CD14-positive monocyte (primary cell): ENCODE data around the gene NOP14. TPM values are rescaled to one million over a fixed set of nuclear protein-coding genes. Genes with fewer than 3 reads are reported as not detected.
A peak's percentile ranks its signal among the peaks of the same experiment; 100 is the strongest.

Source experiments
- DNase-seq, 3 donors: peaks; one replicate each; pipeline ENCODE4 v3.0.0-alpha.2; 2011 to 2022
- H2AFZ ChIP-seq: 2 replicates; pipeline ENCODE4 v1.6.0; 2012; ENCODE audit warnings: mild to moderate bottlenecking, low read depth, low read length, inconsistent platforms; ENCODE audit not compliant: insufficient read depth, poor library complexity, severe bottlenecking
- H3K27ac ChIP-seq, 2 donors: 1 replicate in 1 of 2; 2 replicates in 1 of 2; pipeline ENCODE4 v1.5.1; 2012 to 2013; ENCODE audit warnings: low read length in 2 of 2, control low read depth in 1 of 2, inconsistent platforms in 1 of 2, low read depth in 1 of 2, mild to moderate bottlenecking in 1 of 2
- H3K27me3 ChIP-seq, 2 donors: one replicate each; pipeline versions ENCODE4 v1.6.0 to v1.6.1; 2011 to 2013; ENCODE audit warnings: low read length in 2 of 2; ENCODE audit not compliant: control insufficient read depth in 2 of 2, insufficient read depth in 2 of 2
- H3K36me3 ChIP-seq, 2 donors: replicated peaks in 1 of 2; 1 replicate in 1 of 2; 2 replicates in 1 of 2; pipeline versions ENCODE4 v1.5.1 to v1.6.1; 2012 to 2013; ENCODE audit warnings: low read length in 2 of 2, control low read depth in 1 of 2, inconsistent platforms in 1 of 2, mild to moderate bottlenecking in 1 of 2; ENCODE audit not compliant: insufficient read depth in 2 of 2, control insufficient read depth in 1 of 2
- H3K4me1 ChIP-seq, 2 donors: 1 replicate in 1 of 2; 2 replicates in 1 of 2; pipeline versions ENCODE4 v1.5.1 to v1.6.1; 2012 to 2013; ENCODE audit warnings: low read length in 2 of 2, control low read depth in 1 of 2, inconsistent platforms in 1 of 2, mild to moderate bottlenecking in 1 of 2, moderate library complexity in 1 of 2; ENCODE audit not compliant: insufficient read depth in 2 of 2, control insufficient read depth in 1 of 2
- H3K4me2 ChIP-seq: replicated peaks from 2 replicates; pipeline ENCODE3; 2012; ENCODE audit warnings: low read length, moderate library complexity, mild to moderate bottlenecking; ENCODE audit not compliant: poor library complexity, severe bottlenecking; ENCODE audit errors: extremely low read depth
- H3K4me3 ChIP-seq, 3 experiments: fragments of 200-600 bp in 1 of 3; sonication (generic) in 1 of 3; replicated peaks in 1 of 3; 1 replicate in 2 of 3; 2 replicates in 1 of 3; pipeline ENCODE4 v1.5.1; 2011 to 2013; ENCODE audit warnings: low read length in 3 of 3, mild to moderate bottlenecking in 3 of 3, control low read depth in 2 of 3, low read depth in 2 of 3, inconsistent platforms in 1 of 3, moderate library complexity in 1 of 3
- H3K79me2 ChIP-seq: 2 replicates; pipeline ENCODE4 v1.6.0; 2012; ENCODE audit warnings: mild to moderate bottlenecking, control low read depth, inconsistent platforms, low read length, moderate library complexity; ENCODE audit not compliant: insufficient read depth
- H3K9ac ChIP-seq: 2 replicates; pipeline ENCODE4 v1.6.0; 2017; ENCODE audit warnings: low read length, mild to moderate bottlenecking; ENCODE audit not compliant: insufficient read depth, poor library complexity, severe bottlenecking
- H3K9me3 ChIP-seq, 2 donors: replicated peaks in 1 of 2; 1 replicate in 1 of 2; 2 replicates in 1 of 2; pipeline versions ENCODE4 v1.5.1 to v1.6.1; 2012 to 2013; ENCODE audit warnings: low read length in 2 of 2, control low read depth in 1 of 2; ENCODE audit not compliant: control insufficient read depth in 1 of 2, insufficient read depth in 1 of 2
- H4K20me1 ChIP-seq: 2 replicates; pipeline ENCODE4 v1.6.0; 2012; ENCODE audit warnings: mild to moderate bottlenecking, low read length, control low read depth, moderate library complexity; ENCODE audit not compliant: insufficient read depth
- H3K27ac Mint-ChIP-seq, 7 donors: one replicate each; pipeline ENCODE4 v1.8.0; 2020; ENCODE audit warnings: mild to moderate bottlenecking in 7 of 7, mixed read lengths in 7 of 7, moderate library complexity in 6 of 7, inconsistent platforms in 2 of 7
- H3K27me3 Mint-ChIP-seq, 3 donors: one replicate each; pipeline ENCODE4 v1.8.0; 2021 to 2022; ENCODE audit warnings: low read depth in 3 of 3, mild to moderate bottlenecking in 3 of 3, mixed read lengths in 3 of 3, moderate library complexity in 3 of 3, inconsistent platforms in 1 of 3
- H3K36me3 Mint-ChIP-seq, 2 donors: one replicate each; pipeline ENCODE4 v1.8.0; 2020; ENCODE audit warnings: mixed read lengths in 2 of 2, inconsistent platforms in 1 of 2, mild to moderate bottlenecking in 1 of 2
- H3K4me1 Mint-ChIP-seq: one replicate; pipeline ENCODE4 v1.8.0; 2020; ENCODE audit warnings: mild to moderate bottlenecking, mixed read lengths
- H3K4me3 Mint-ChIP-seq, 2 donors: one replicate each; pipeline ENCODE4 v1.8.0; 2020; ENCODE audit warnings: mild to moderate bottlenecking in 2 of 2, mixed read lengths in 2 of 2, moderate library complexity in 1 of 2
- H3K9me3 Mint-ChIP-seq, 7 donors: one replicate each; pipeline ENCODE4 v1.8.0; 2020 to 2022; ENCODE audit warnings: mixed read lengths in 7 of 7, mild to moderate bottlenecking in 6 of 7, moderate library complexity in 6 of 7, inconsistent platforms in 2 of 7
- CTCF ChIP-seq: fragments of 200-600 bp; IDR thresholded peaks from one replicate; pipeline ENCODE4 v1.8.0; 2022; ENCODE audit warnings: antibody characterized with exemption, mild to moderate bottlenecking
- WGBS: methylation state at CpG from one replicate; pipeline ENCODE4 v1.1.5; 2013; ENCODE audit warnings: missing lambda C conversion rate; ENCODE audit not compliant: insufficient coverage; 5-methylcytosine and 5-hydroxymethylcytosine counted together
- intact Hi-C, 2 donors: fragments of 100-400 bp; cut with micrococcal nuclease; formaldehyde crosslinking; loops; one replicate each; pipeline versions ENCODE4 v1.15.0 to v1.15.1; 2023
- polyA plus RNA-seq, 3 donors: library from polyadenylated mRNA; depleted of rRNA in 1 of 3; unstranded in 2 of 3; stranded (reverse) in 1 of 3; fragments of 300-500 nt in 2 of 3; fragments of >200 nt in 1 of 3; fragmentation: Illumina TruSeq in 2 of 3; gene quantifications; 1 replicate in 2 of 3; 2 replicates in 1 of 3; pipeline ENCODE4 v1.2.3, GENCODE V29; 2012 to 2021

Gene NOP14
- polyA plus RNA-seq, 3 donors = 3.9 to 6.2 (median 4.3) TPM

- Histone ChIP-seq H3K27ac (no peak overlapping the region), H3K4me3 (no peak overlapping the region), H3K4me1 (peaks cover 23 to 24% of the 10 kb centered on the region in 2 donors), H4K20me1 (peaks cover 40% of the 10 kb centered on the region), H3K79me2 (peaks cover 37% of the 10 kb centered on the region), H3K36me3 (peaks cover 57 to 64% of the 10 kb centered on the region in 2 donors), H3K9ac (no peak overlapping the region), H2AFZ (no peak overlapping the region), H3K27me3 (no peaks in the 10 kb centered on the region), H3K9me3 (no peaks in the 10 kb centered on the region), H3K4me2 (no peak overlapping the region)
- peak overlapping the region in 1 of 7 donors; percentile 61 for H3K27ac Mint-ChIP-seq
- 86% methylated on average over 3 of the region's 12 CpGs for WGBS
- intact Hi-C loops = loop anchor here (10.0 kb wide), 1 partner anchor 93 kb away; the partner anchor contains the start of gene ADD1 (in 2 of the 2)
- H3K4me3 Mint-ChIP-seq = no peak overlapping the region
- H3K4me1 Mint-ChIP-seq = peaks cover 25% of the 10 kb centered on the region
- TF ChIP-seq CTCF = no peak
- no peaks in the 10 kb centered on the region for H3K27me3 Mint-ChIP-seq
- peaks cover 51 to 65% of the 10 kb centered on the region in 2 donors for H3K36me3 Mint-ChIP-seq
- DNase-seq = no peak
- no peaks in the 10 kb centered on the region for H3K9me3 Mint-ChIP-seq
Observed at GRCh38 chr4:2937986-2938385, 25.2 kb downstream of the NOP14 start.

- TF ChIP-seq CTCF = no peak
- intact Hi-C loops = loop anchor here (10.0 kb wide), 1 partner anchor 93 kb away; the partner anchor contains the start of gene ADD1 (in 2 of the 2)
- peak overlapping the region in 2 of 7 donors; percentile 31 to 47 for H3K27ac Mint-ChIP-seq
- Histone ChIP-seq H3K36me3 (peaks cover 51 to 57% of the 10 kb centered on the region in 2 donors), H3K4me3 (no peak overlapping the region), H3K27me3 (no peaks in the 10 kb centered on the region), H3K9ac (no peak overlapping the region), H2AFZ (no peak overlapping the region), H3K79me2 (peaks cover 44% of the 10 kb centered on the region), H3K4me2 (no peak overlapping the region), H4K20me1 (peaks cover 47% of the 10 kb centered on the region), H3K9me3 (no peaks in the 10 kb centered on the region), H3K27ac (no peak overlapping the region), H3K4me1 (peaks cover 29 to 31% of the 10 kb centered on the region in 2 donors)
- peak overlapping the region in 1 of 2 donors; percentile 27 for H3K4me3 Mint-ChIP-seq
- peaks cover 32% of the 10 kb centered on the region for H3K4me1 Mint-ChIP-seq
- no peak for DNase-seq
- no peaks in the 10 kb centered on the region for H3K27me3 Mint-ChIP-seq
- peaks cover 48 to 58% of the 10 kb centered on the region in 2 donors for H3K36me3 Mint-ChIP-seq
- 93% methylated on average over 20 of the region's 23 CpGs for WGBS
- no peaks in the 10 kb centered on the region for H3K9me3 Mint-ChIP-seq
Observed at GRCh38 chr4:2937146-2937857, 25.9 kb downstream of the NOP14 start.
